ENCODE results near the gene SLC33A1.
"Not testable (repeated sequence)": the region's sequence is repeated elsewhere in the genome, so short reads cannot be mapped to it uniquely, and the experiment has no call there.

The SLC33A1 gene

GRCh38 chr3:155854141-155854940 lies at the start of gene SLC33A1:
Gene SLC33A1 (minus strand): TSS chr3:155854427. CDS start chr3:155853997, 430 bp downstream.
- Histone ChIP-seq H3K36me3 (ENCODE audit: control insufficient read depth, insufficient read depth, low read length) (no peaks in the 10 kb centered on the region), H3K27ac (ENCODE audit: low read depth, low read length) (peak within 1 kb of the TSS; percentile 89), H3K27me3 (ENCODE audit: control insufficient read depth, insufficient read depth, low read length) (no peaks in the 10 kb centered on the region), H3K9ac (ENCODE audit: low read length) (peak within 1 kb of the TSS; percentile 72), H3K4me1 (ENCODE audit: control insufficient read depth, insufficient read depth, low read length) (peaks cover 13% of the 10 kb centered on the region), H3K4me3 (ENCODE audit: low read length) (peak within 1 kb of the TSS; percentile 90)

- H3K9ac ChIP-seq (ENCODE audit: low read length), result no peak overlapping the region
- H3K27ac ChIP-seq (ENCODE audit: low read depth, low read length), result no peak overlapping the region
- H3K36me3 ChIP-seq (ENCODE audit: control insufficient read depth, insufficient read depth, low read length), result no peaks in the 10 kb centered on the region
- no peaks in the 10 kb centered on the region for H3K27me3 ChIP-seq (ENCODE audit: control insufficient read depth, insufficient read depth, low read length)
- no peak overlapping the region for H3K4me3 ChIP-seq (ENCODE audit: low read length)
- no peaks in the 10 kb centered on the region for H3K4me1 ChIP-seq (ENCODE audit: control insufficient read depth, insufficient read depth, low read length)
These were observed 41.2 kb upstream of the SLC33A1 start for GRCh38 chr3:155895379-155895900.

- H3K27me3 ChIP-seq (ENCODE audit: control insufficient read depth, insufficient read depth, low read length), result no peaks in the 10 kb centered on the region
- H3K4me3 ChIP-seq (ENCODE audit: low read length), result no peak overlapping the region
- no peak overlapping the region for H3K27ac ChIP-seq (ENCODE audit: low read depth, low read length)
- no peaks in the 10 kb centered on the region for H3K4me1 ChIP-seq (ENCODE audit: control insufficient read depth, insufficient read depth, low read length)
- no peaks in the 10 kb centered on the region for H3K36me3 ChIP-seq (ENCODE audit: control insufficient read depth, insufficient read depth, low read length)
- H3K9ac ChIP-seq (ENCODE audit: low read length), result no peak overlapping the region
These were observed 37.1 kb upstream of the SLC33A1 start for GRCh38 chr3:155891321-155891720.

- Histone ChIP-seq H3K27me3 (ENCODE audit: control insufficient read depth, insufficient read depth, low read length) (no peaks in the 10 kb centered on the region), H3K4me1 (ENCODE audit: control insufficient read depth, insufficient read depth, low read length) (no peaks in the 10 kb centered on the region), H3K4me3 (ENCODE audit: low read length) (no peak overlapping the region), H3K36me3 (ENCODE audit: control insufficient read depth, insufficient read depth, low read length) (no peaks in the 10 kb centered on the region), H3K9ac (ENCODE audit: low read length) (no peak overlapping the region), H3K27ac (ENCODE audit: low read depth, low read length) (no peak overlapping the region)
These were observed 36.5 kb upstream of the SLC33A1 start for GRCh38 chr3:155890671-155891190.

- H3K27me3 ChIP-seq (ENCODE audit: control insufficient read depth, insufficient read depth, low read length), result no peaks in the 10 kb centered on the region
- no peaks in the 10 kb centered on the region for H3K36me3 ChIP-seq (ENCODE audit: control insufficient read depth, insufficient read depth, low read length)
- no peak overlapping the region for H3K27ac ChIP-seq (ENCODE audit: low read depth, low read length)
- H3K4me1 ChIP-seq (ENCODE audit: control insufficient read depth, insufficient read depth, low read length), result no peaks in the 10 kb centered on the region
- H3K4me3 ChIP-seq (ENCODE audit: low read length), result no peak overlapping the region
- H3K9ac ChIP-seq (ENCODE audit: low read length), result no peak overlapping the region
These were observed 35.7 kb upstream of the SLC33A1 start for GRCh38 chr3:155889952-155890351.

GRCh38 chr3:155889212-155889611 lies 35.0 kb upstream of the SLC33A1 start:
- Histone ChIP-seq H3K27me3 (ENCODE audit: control insufficient read depth, insufficient read depth, low read length) (no peaks in the 10 kb centered on the region), H3K36me3 (ENCODE audit: control insufficient read depth, insufficient read depth, low read length) (no peaks in the 10 kb centered on the region), H3K4me1 (ENCODE audit: control insufficient read depth, insufficient read depth, low read length) (no peaks in the 10 kb centered on the region), H3K27ac (ENCODE audit: low read depth, low read length) (no peak overlapping the region), H3K4me3 (ENCODE audit: low read length) (no peak overlapping the region), H3K9ac (ENCODE audit: low read length) (no peak overlapping the region)

GRCh38 chr3:155886915-155887314 lies 32.7 kb upstream of the SLC33A1 start:
- Histone ChIP-seq H3K4me3 (ENCODE audit: low read length) (no peak overlapping the region), H3K9ac (ENCODE audit: low read length) (no peak overlapping the region), H3K27ac (ENCODE audit: low read depth, low read length) (no peak overlapping the region), H3K27me3 (ENCODE audit: control insufficient read depth, insufficient read depth, low read length) (no peaks in the 10 kb centered on the region), H3K4me1 (ENCODE audit: control insufficient read depth, insufficient read depth, low read length) (no peaks in the 10 kb centered on the region), H3K36me3 (ENCODE audit: control insufficient read depth, insufficient read depth, low read length) (no peaks in the 10 kb centered on the region)

- not testable (repeated sequence) for H3K27me3 ChIP-seq (ENCODE audit: control insufficient read depth, insufficient read depth, low read length); H3K4me3 ChIP-seq (ENCODE audit: low read length); H3K9ac ChIP-seq (ENCODE audit: low read length); H3K27ac ChIP-seq (ENCODE audit: low read depth, low read length); H3K4me1 ChIP-seq (ENCODE audit: control insufficient read depth, insufficient read depth, low read length); H3K36me3 ChIP-seq (ENCODE audit: control insufficient read depth, insufficient read depth, low read length)
These were observed 32.1 kb upstream of the SLC33A1 start for GRCh38 chr3:155886348-155886747.

- Histone ChIP-seq H3K27me3 (ENCODE audit: control insufficient read depth, insufficient read depth, low read length) (no peaks in the 10 kb centered on the region), H3K27ac (ENCODE audit: low read depth, low read length) (no peak overlapping the region), H3K9ac (ENCODE audit: low read length) (no peak overlapping the region), H3K4me3 (ENCODE audit: low read length) (no peak overlapping the region), H3K36me3 (ENCODE audit: control insufficient read depth, insufficient read depth, low read length) (no peaks in the 10 kb centered on the region), H3K4me1 (ENCODE audit: control insufficient read depth, insufficient read depth, low read length) (no peaks in the 10 kb centered on the region)
These were observed 31.1 kb upstream of the SLC33A1 start for GRCh38 chr3:155885292-155885691.

- no peaks in the 10 kb centered on the region for H3K27me3 ChIP-seq (ENCODE audit: control insufficient read depth, insufficient read depth, low read length)
- no peaks in the 10 kb centered on the region for H3K4me1 ChIP-seq (ENCODE audit: control insufficient read depth, insufficient read depth, low read length)
- H3K36me3 ChIP-seq (ENCODE audit: control insufficient read depth, insufficient read depth, low read length), result no peaks in the 10 kb centered on the region
- H3K4me3 ChIP-seq (ENCODE audit: low read length), result no peak overlapping the region
- H3K9ac ChIP-seq (ENCODE audit: low read length), result no peak overlapping the region
- H3K27ac ChIP-seq (ENCODE audit: low read depth, low read length), result no peak overlapping the region
These were observed 30.1 kb upstream of the SLC33A1 start for GRCh38 chr3:155884292-155884691.

- no peaks in the 10 kb centered on the region for H3K36me3 ChIP-seq (ENCODE audit: control insufficient read depth, insufficient read depth, low read length)
- H3K27ac ChIP-seq (ENCODE audit: low read depth, low read length), result no peak overlapping the region
- no peaks in the 10 kb centered on the region for H3K4me1 ChIP-seq (ENCODE audit: control insufficient read depth, insufficient read depth, low read length)
- no peaks in the 10 kb centered on the region for H3K27me3 ChIP-seq (ENCODE audit: control insufficient read depth, insufficient read depth, low read length)
- no peak overlapping the region for H3K4me3 ChIP-seq (ENCODE audit: low read length)
- no peak overlapping the region for H3K9ac ChIP-seq (ENCODE audit: low read length)
These were observed 26.1 kb upstream of the SLC33A1 start for GRCh38 chr3:155880286-155880685.

GRCh38 chr3:155876503-155876902 lies 22.3 kb upstream of the SLC33A1 start:
- no peak overlapping the region for H3K9ac ChIP-seq (ENCODE audit: low read length)
- H3K27me3 ChIP-seq (ENCODE audit: control insufficient read depth, insufficient read depth, low read length), result no peaks in the 10 kb centered on the region
- no peak overlapping the region for H3K4me3 ChIP-seq (ENCODE audit: low read length)
- peaks cover 9% of the 10 kb centered on the region for H3K4me1 ChIP-seq (ENCODE audit: control insufficient read depth, insufficient read depth, low read length)
- no peaks in the 10 kb centered on the region for H3K36me3 ChIP-seq (ENCODE audit: control insufficient read depth, insufficient read depth, low read length)
- no peak overlapping the region for H3K27ac ChIP-seq (ENCODE audit: low read depth, low read length)

- Histone ChIP-seq H3K36me3 (ENCODE audit: control insufficient read depth, insufficient read depth, low read length) (no peaks in the 10 kb centered on the region), H3K4me3 (ENCODE audit: low read length) (no peak overlapping the region), H3K4me1 (ENCODE audit: control insufficient read depth, insufficient read depth, low read length) (peaks cover 9% of the 10 kb centered on the region), H3K9ac (ENCODE audit: low read length) (no peak overlapping the region), H3K27ac (ENCODE audit: low read depth, low read length) (no peak overlapping the region), H3K27me3 (ENCODE audit: control insufficient read depth, insufficient read depth, low read length) (no peaks in the 10 kb centered on the region)
These were observed 21.8 kb upstream of the SLC33A1 start for GRCh38 chr3:155876037-155876436.

All from rectal smooth muscle tissue (tissue), 1 donor.